Stimulated activated CD4-positive, alpha-beta T cell treated with anti-CD3 and anti-CD28 coated beads, Interleukin-4, amount 100 ng/mL, for 48 hours (primary cell): Measurements from ENCODE around the gene MYCBP2.
"Not testable (repeated sequence)": the region's sequence is repeated elsewhere in the genome, so short reads cannot be mapped to it uniquely, and the experiment has no call there.

Experiments
- DNase-seq, 2 donors: peaks; one replicate each; pipeline ENCODE4 v3.0.0-alpha.2; 2020; ENCODE audit warnings: low read depth in 2 of 2

The MYCBP2 gene

GRCh38 chr13:77218274-77218673, 108.6 kb downstream of the MYCBP2 start:
- no peak for DNase-seq

GRCh38 chr13:77215543-77215942, 111.4 kb downstream of the MYCBP2 start:
- DNase-seq = no peak

GRCh38 chr13:77213644-77214043, 113.2 kb downstream of the MYCBP2 start:
- DNase-seq = no peak

DNA sequence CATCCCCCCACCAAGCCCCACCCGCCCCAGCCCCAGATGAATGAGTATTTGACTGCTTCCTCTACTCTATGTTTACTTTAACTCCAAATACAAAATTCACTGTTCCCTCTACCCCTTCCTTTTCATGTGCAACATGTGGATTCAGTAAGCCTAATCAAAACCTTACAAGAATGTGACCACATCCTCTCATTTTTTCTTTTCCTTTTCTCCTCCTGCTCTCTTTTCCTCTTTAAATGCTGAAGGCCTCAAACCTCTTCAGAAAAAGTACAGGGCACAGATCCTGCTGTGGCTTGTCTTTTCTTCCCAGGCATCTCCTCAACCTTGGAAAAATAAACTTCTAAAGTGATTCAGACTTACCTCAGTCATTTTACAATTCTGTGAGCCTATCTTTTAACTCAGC, 119.0 kb downstream of the MYCBP2 start:
- no peak for DNase-seq

GRCh38 chr13:77198995-77199394, 127.9 kb downstream of the MYCBP2 start:
- DNase-seq = not testable (repeated sequence)

DNA sequence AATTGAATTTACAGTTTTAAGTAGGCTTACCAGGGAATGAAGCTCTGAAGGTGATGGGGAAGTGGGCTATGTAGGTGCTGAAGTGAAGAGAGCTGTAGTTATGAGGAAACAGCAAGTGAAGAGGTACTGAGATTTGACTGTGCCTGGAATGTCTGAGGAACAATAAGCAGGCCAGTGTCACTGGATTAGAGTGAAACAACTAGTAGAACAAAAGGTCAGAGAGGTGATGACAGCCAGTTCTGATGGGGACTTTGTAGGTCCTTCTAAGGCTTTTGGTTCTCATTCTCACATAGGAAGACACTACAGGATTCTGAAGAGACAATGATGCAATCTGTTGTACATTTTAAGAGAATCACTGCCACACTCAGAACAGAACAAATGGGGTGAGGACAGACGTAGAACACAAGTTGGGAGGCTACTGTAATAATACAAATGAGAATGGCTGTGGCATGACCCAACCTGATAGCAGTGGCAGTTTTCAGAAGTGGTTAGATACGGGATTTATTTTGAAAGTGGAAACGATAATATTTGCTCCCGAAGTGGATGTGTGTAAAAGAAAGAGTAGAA, 130.8 kb downstream of the MYCBP2 start:
- DNase-seq = no peak

GRCh38 chr13:77190349-77190958, 136.4 kb downstream of the MYCBP2 start:
- DNase-seq = no peak

GRCh38 chr13:77185721-77186120, 141.2 kb downstream of the MYCBP2 start:
- DNase-seq = no peak

- peak; percentile 18 for DNase-seq
These were observed 142.4 kb downstream of the MYCBP2 start for GRCh38 chr13:77184455-77184854.

DNA sequence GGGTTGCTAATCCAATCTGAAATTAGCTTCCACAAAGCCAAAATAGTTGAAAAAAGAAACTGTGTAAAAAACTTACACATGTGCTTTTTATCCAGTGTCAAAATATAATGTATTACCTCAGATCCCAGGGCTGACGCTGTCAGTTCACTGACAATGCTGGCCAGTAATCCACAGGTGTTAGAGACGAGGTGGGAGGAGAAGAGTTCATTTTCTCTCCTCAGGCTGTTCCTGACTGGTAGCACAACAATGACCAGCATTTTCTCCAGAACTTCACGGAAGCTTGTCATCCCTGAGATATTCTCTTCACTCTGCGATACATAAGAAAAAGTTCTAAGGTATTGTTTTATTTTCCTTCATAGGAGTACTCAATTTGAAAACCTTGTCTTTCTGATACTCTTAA, 146.9 kb downstream of the MYCBP2 start:
- DNase-seq = no peak

- no peak for DNase-seq
These were observed 149.2 kb downstream of the MYCBP2 start for GRCh38 chr13:77177646-77178045.

DNA sequence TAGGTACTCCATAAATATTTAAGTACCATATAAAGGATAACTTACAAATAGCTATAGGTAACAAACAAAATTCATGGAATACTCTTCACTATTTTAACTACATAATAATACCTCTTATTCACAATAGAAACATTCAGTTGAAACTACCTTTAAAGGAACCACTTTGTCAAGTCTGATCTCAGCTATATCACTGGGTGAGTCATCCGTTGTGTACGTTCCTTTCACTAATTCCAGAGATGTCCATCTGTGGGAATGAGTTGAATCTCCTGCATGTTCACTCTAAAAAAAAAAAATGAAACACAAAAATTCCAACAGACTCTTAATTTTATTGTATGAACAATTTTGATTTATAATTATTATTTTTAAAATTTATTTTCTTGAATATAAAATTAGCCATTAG, 150.5 kb downstream of the MYCBP2 start:
- DNase-seq = no peak

- DNase-seq = no peak
These were observed 154.2 kb downstream of the MYCBP2 start for GRCh38 chr13:77172650-77173049.

DNA sequence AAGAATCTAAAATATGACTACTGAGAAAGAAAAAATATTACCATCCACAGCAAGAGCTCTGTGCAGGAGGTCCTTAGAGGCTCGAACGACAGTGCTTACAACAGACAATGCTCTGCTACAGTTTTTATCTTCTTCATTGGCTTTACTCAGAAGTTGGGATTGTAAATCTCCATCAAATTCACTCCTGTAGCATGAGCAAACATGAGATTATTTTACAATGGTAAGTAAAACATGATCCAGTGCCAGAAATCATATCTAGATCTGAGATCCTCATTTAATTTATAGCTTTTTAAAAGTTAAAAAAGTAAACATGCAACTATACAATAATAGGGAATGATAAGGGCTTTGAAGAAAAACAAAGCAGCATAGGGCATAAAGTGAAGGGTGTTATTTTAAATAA, 155.4 kb downstream of the MYCBP2 start:
- no peak for DNase-seq

DNA sequence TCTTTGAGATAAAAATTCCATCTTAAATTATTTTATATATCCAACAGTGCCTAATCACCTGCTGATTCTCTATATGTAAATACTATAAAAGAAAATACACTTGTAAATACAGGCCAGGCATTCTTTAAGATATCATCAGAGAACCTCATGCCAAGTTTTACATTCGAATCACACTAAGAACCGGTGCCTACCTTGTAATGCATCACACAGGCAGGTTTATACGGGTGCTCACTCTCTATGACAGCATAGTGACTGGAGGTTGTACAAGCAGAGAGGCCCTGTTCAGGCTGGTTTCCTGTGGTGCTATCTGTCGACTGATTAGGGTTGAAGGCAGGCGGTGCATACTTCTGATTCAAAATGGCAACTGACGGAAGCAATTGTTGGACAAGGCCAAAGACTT, 158.7 kb downstream of the MYCBP2 start:
- DNase-seq = no peak

- DNase-seq = no peak
These were observed 176.2 kb downstream of the MYCBP2 start for GRCh38 chr13:77150651-77151050.

GRCh38 chr13:77143431-77143830, 183.5 kb downstream of the MYCBP2 start:
- no peak for DNase-seq

DNA sequence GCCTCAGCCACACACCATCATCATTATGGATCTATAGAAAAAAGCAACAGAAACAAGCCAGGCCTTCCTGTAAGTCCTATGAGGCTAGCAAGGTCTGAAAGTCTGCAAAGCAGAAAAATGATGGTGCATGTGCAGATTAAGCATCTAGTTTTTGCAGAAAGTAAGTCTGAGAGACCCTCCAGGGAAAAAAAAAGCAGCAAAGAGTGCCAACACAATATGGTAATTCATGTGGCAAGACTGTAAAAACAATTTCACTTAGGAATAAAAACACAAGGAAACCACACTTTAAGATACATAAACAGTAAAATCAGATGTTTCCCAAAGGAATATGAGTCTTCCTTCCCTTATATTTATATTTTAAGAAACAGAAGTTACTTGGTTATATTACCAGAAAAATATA, 187.6 kb downstream of the MYCBP2 start:
- no peak for DNase-seq

- no peak for DNase-seq
These were observed 188.1 kb downstream of the MYCBP2 start for GRCh38 chr13:77138813-77139212.

GRCh38 chr13:77136902-77137420, 189.9 kb downstream of the MYCBP2 start:
- no peak for DNase-seq

DNA sequence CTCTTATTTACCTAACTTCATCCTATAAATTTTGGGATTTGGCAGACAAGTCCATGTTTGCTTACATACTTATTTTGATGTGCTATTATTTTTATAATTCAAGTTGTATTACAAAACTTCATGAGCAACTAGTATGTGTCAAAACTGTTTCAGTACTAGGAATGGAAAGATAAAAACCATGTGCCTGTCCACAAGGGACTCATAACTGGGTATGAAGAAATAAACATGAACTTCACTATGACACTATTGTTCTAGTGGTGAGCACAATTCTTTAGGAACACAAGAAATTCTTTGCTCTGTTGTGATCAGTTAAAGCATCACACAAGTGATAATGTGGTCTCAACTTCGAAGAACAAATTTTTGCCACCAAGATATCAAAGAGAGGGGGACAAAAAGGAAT, 202.5 kb downstream of the MYCBP2 start:
- no peak for DNase-seq

DNA sequence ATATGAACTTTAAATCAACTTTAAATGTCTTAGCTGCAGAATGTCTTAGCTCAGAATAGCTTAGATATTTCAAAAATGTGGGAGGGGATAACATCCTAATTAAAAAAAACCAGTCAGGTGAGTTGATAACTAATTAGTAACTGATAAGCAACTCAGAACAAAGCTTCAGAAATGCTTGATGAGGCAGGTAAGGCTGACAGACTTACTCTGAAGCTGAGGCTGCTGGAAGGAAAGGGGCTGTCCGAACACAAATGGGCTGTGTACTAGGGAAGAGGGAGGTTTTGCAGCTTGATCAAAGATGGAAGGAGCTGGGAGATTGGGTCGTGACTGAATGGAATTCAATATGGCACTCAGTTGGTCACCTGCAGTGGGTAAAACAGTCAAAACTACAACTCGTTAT, 208.8 kb downstream of the MYCBP2 start:
- DNase-seq = no peak

GRCh38 chr13:77114271-77114670, 212.6 kb downstream of the MYCBP2 start:
- DNase-seq = no peak

DNA sequence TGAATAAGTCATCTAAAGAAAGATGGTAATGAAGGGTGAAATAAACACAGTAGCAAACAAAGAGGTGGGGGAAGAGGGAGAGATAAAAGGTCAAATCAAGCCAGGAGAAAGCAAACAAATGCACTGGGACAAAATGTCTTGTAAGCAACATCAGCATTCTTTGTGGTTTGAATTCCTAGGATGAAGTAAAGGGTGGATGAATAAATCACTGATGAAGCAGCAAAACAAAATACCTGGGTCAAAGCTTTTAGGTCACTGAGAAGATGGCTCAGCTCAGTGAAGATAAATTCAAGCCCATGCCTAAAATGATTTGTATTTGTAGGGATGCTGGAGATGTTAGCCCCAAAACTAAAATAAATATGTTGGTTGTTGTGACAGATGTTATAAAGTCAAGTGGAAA, 213.4 kb downstream of the MYCBP2 start:
- DNase-seq = no peak
